Type B pancreatic cell (in vitro differentiated cells): ENCODE data around the gene ALDH1A3. TPM values are rescaled to one million over a fixed set of nuclear protein-coding genes. Genes with fewer than 3 reads are reported as not detected.
"Not testable (repeated sequence)": the region's sequence is repeated elsewhere in the genome, so short reads cannot be mapped to it uniquely, and the experiment has no call there.

ENCODE experiments used
- DNase-seq: peaks from one replicate; pipeline ENCODE4 v3.0.0; 2021; ENCODE audit warnings: mixed read lengths; ENCODE audit not compliant: unreplicated experiment; ENCODE audit errors: extremely low spot score
- H3K27ac Mint-ChIP-seq: 2 replicates; pipeline ENCODE4 v1.8.0; 2021; ENCODE audit warnings: mild to moderate bottlenecking, mixed read lengths
- H3K27me3 Mint-ChIP-seq: 2 replicates; pipeline ENCODE4 v1.8.0; 2021; ENCODE audit warnings: mixed read lengths
- H3K36me3 Mint-ChIP-seq: 2 replicates; pipeline ENCODE4 v1.8.0; 2021; ENCODE audit warnings: mixed read lengths
- H3K4me1 Mint-ChIP-seq: one replicate; pipeline ENCODE4 v1.8.0; 2021; ENCODE audit warnings: mixed read lengths; ENCODE audit not compliant: unreplicated experiment
- H3K4me3 Mint-ChIP-seq: 2 replicates; pipeline ENCODE4 v1.8.0; 2021; ENCODE audit warnings: mild to moderate bottlenecking, mixed read lengths
- H3K9me3 Mint-ChIP-seq: 2 replicates; pipeline ENCODE4 v1.8.0; 2021; ENCODE audit warnings: mixed read lengths
- CTCF ChIP-seq: fragments of 200-600 bp; sonication (generic); conservative IDR thresholded peaks from 2 replicates; pipeline ENCODE4 v1.5.0; 2021; ENCODE audit warnings: antibody characterized with exemption, mild to moderate bottlenecking
- total RNA-seq: library from RNA; stranded (reverse); gene quantifications from 2 replicates; pipeline ENCODE4 v1.2.1, GENCODE V29; 2021; ENCODE audit warnings: low replicate concordance

Gene ALDH1A3
- total RNA-seq, 1 donor from 2014 or later, result 13.0 TPM

GRCh38 chr15:100844778-100845177 lies 34.9 kb upstream of the ALDH1A3 start:
- no peaks in the 10 kb centered on the region for H3K4me1 Mint-ChIP-seq
- no peak overlapping the region for H3K27ac Mint-ChIP-seq
- H3K36me3 Mint-ChIP-seq, result no peaks in the 10 kb centered on the region
- TF ChIP-seq CTCF, result no peak
- no peak overlapping the region for H3K4me3 Mint-ChIP-seq
- peak; percentile 42 for DNase-seq
- H3K9me3 Mint-ChIP-seq, result no peaks in the 10 kb centered on the region
- peaks cover 10% of the 10 kb centered on the region for H3K27me3 Mint-ChIP-seq

- no peak for DNase-seq
- Mint-ChIP-seq H3K36me3 (no peaks in the 10 kb centered on the region), H3K4me3 (no peak overlapping the region), H3K27ac (no peak overlapping the region), H3K4me1 (no peaks in the 10 kb centered on the region), H3K27me3 (peaks cover 10% of the 10 kb centered on the region), H3K9me3 (no peaks in the 10 kb centered on the region)
- no peak for TF ChIP-seq CTCF
Observed at GRCh38 chr15:100847194-100847593, 32.4 kb upstream of the ALDH1A3 start.

- peak; percentile 60 for DNase-seq
- Mint-ChIP-seq H3K36me3 (no peaks in the 10 kb centered on the region), H3K9me3 (no peaks in the 10 kb centered on the region), H3K4me3 (peak overlapping the region; percentile 75), H3K27ac (no peak overlapping the region), H3K4me1 (peaks cover 6% of the 10 kb centered on the region), H3K27me3 (peaks cover 7% of the 10 kb centered on the region)
- peak; percentile 15 for TF ChIP-seq CTCF
Observed at GRCh38 chr15:100849021-100849854, 30.4 kb upstream of the ALDH1A3 start.

- peak overlapping the region; percentile 75 for H3K4me3 Mint-ChIP-seq
- no peak overlapping the region for H3K27ac Mint-ChIP-seq
- peaks cover 7% of the 10 kb centered on the region for H3K27me3 Mint-ChIP-seq
- H3K4me1 Mint-ChIP-seq, result peaks cover 6% of the 10 kb centered on the region
- no peak for TF ChIP-seq CTCF
- DNase-seq, result no peak
- no peaks in the 10 kb centered on the region for H3K9me3 Mint-ChIP-seq
- no peaks in the 10 kb centered on the region for H3K36me3 Mint-ChIP-seq
Observed at GRCh38 chr15:100849855-100850218, 29.8 kb upstream of the ALDH1A3 start.

GRCh38 chr15:100851428-100852015 lies 28.1 kb upstream of the ALDH1A3 start:
- H3K9me3 Mint-ChIP-seq, H3K27ac Mint-ChIP-seq, DNase-seq, H3K36me3 Mint-ChIP-seq: not testable (repeated sequence)
- H3K4me1 Mint-ChIP-seq, result peaks cover 17% of the 10 kb centered on the region
- H3K4me3 Mint-ChIP-seq, result peak overlapping the region; percentile 39
- peaks cover 11% of the 10 kb centered on the region for H3K27me3 Mint-ChIP-seq

DNA sequence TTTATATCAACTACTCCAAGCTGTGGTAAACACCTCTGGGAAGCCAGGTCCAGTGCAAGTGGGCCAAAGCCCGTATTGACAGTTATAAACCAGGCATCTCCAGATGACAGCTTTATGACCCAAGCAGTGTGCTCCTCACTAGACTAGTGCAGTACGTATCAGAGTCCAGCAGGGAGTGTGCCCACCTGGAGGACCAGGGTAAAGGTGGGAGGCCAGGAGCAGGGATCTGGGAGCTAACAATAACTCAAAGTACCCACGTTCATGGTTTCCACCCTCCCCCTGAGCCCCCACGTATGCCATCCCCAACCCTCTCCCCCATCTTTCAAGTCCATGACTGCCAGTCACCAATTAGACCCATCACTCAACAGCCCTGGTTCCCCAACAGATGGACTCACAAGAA lies 27.0 kb upstream of the ALDH1A3 start:
- peaks cover 4% of the 10 kb centered on the region for H3K27me3 Mint-ChIP-seq
- TF ChIP-seq CTCF, result no peak
- H3K4me3 Mint-ChIP-seq, result no peak overlapping the region
- peaks cover 27% of the 10 kb centered on the region for H3K4me1 Mint-ChIP-seq
- H3K27ac Mint-ChIP-seq, result no peak overlapping the region
- no peaks in the 10 kb centered on the region for H3K9me3 Mint-ChIP-seq
- H3K36me3 Mint-ChIP-seq, result no peaks in the 10 kb centered on the region
- no peak for DNase-seq
